ENCODE results near the gene HNRNPLL. TPM values are rescaled to one million over a fixed set of nuclear protein-coding genes. Genes with fewer than 3 reads are reported as not detected.

The HNRNPLL gene
- total RNA-seq, 1 donor from 2014 or later = 29.6 TPM

DNA sequence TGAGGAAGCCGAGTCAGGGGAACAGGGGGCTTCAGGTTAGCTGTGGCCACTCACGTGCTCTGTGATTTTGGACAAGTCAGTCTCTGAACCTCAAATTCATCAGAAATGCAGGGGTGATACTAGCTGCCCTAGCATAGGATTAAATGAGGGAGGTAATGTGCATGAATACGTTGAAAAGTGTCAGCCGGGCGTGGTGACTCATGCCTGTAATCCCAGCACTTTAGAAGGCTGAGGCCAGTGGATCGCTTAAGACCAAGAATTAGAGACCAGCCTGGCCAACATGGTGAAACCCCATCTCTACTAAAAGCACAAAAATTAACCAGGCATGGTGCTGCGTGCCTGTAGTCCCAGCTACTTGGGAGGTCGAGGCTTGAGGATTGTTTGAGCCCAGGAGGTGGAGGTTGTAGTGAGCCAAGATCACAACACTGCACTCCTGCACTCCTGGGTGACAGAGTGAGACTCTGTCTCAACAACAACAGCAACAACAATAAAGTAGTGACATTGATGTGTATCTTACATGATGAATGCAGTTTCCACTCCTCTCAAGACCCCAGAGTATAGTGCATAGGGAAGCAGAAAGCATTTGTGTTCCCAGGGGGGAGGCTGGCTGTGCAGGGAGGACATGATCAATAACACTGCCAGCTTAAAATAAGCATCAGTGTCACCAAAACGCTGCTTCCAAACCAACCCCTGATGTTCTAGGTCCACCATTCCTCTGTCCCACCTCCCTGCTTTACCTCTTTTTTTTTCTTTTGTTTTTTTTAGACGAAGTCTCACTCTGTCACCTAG lies 68.8 kb downstream of the HNRNPLL start:
- DNase-seq (ENCODE audit: low read depth) = no peak
- H3K4me3 ChIP-seq (ENCODE audit: low read depth, low read length) = no peak overlapping the region
- TF ChIP-seq, protein P1, sequence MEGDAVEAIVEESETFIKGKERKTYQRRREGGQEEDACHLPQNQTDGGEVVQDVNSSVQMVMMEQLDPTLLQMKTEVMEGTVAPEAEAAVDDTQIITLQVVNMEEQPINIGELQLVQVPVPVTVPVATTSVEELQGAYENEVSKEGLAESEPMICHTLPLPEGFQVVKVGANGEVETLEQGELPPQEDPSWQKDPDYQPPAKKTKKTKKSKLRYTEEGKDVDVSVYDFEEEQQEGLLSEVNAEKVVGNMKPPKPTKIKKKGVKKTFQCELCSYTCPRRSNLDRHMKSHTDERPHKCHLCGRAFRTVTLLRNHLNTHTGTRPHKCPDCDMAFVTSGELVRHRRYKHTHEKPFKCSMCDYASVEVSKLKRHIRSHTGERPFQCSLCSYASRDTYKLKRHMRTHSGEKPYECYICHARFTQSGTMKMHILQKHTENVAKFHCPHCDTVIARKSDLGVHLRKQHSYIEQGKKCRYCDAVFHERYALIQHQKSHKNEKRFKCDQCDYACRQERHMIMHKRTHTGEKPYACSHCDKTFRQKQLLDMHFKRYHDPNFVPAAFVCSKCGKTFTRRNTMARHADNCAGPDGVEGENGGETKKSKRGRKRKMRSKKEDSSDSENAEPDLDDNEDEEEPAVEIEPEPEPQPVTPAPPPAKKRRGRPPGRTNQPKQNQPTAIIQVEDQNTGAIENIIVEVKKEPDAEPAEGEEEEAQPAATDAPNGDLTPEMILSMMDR (conservative IDR thresholded peaks at IDR 0.05; ENCODE audit: low read depth, low read length) = no peak

DNA sequence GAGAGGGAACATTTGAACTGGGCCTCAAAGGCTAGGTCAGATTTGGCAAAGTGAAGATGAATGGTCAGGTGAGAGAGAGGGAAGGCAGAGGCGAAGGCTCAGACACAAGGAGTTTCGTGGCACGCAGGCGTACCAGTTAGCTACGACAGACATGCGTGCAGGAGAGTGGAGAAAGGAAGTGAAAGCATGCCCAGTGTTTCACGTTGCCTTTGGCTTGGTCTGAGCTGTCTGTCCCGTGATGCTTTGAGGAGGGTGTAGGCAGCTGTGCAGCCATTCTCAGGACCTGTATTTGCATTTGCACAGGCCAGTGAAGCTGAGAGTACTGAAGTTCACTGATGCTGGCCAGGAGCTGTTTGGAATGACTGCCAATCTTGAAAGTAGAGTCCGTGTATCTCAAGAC lies 69.5 kb downstream of the HNRNPLL start:
- H3K4me3 ChIP-seq (ENCODE audit: low read depth, low read length) = no peak overlapping the region
- TF ChIP-seq, protein P1 (conservative IDR thresholded peaks at IDR 0.05; ENCODE audit: low read depth, low read length) = no peak
- DNase-seq (ENCODE audit: low read depth) = no peak

DNA sequence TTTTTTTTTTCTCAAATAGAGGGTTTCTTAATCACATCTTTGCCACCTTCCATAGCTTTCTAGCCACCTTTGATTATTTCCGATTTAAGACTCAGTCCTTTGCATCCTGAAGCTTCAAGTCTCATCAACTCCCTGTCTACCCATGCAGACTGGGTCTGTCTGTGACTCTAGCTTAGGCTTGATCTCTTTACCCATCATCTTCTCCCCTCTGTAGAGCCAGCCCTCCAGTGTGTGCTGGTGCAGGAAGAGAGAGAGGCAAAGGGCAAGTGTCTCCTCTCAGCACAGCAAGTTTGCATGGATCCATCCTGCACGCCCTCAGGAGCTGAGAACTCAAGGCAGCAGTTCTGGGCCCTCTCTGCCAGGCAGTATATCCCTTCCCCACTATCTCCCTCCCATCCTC lies 70.4 kb downstream of the HNRNPLL start:
- no peak for DNase-seq (ENCODE audit: low read depth)
- H3K4me3 ChIP-seq (ENCODE audit: low read depth, low read length) = no peak overlapping the region
- TF ChIP-seq, protein P1 (conservative IDR thresholded peaks at IDR 0.05; ENCODE audit: low read depth, low read length) = no peak

DNA sequence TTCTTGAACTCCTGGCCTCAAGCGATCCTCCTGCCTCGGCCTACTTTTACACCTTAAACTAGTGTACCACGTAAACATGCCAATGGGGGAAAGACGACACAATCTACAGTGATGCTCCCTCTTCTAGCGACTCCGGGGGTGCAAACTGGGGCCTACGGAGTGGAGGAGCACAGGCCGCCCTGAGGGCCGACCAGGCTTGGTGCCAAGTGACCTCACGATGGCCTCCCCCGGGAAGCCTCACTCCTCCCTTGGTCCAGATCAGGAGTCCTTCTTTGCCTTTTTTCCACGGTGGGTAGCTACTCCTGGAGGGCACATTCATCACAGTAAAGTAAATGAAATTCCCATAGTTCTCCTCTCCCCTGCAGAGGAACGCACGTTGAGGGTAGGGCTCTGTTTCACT lies 73.5 kb downstream of the HNRNPLL start:
- H3K4me3 ChIP-seq (ENCODE audit: low read depth, low read length) = no peak overlapping the region
- DNase-seq (ENCODE audit: low read depth) = no peak
- TF ChIP-seq, protein P1 (conservative IDR thresholded peaks at IDR 0.05; ENCODE audit: low read depth, low read length) = no peak

DNA sequence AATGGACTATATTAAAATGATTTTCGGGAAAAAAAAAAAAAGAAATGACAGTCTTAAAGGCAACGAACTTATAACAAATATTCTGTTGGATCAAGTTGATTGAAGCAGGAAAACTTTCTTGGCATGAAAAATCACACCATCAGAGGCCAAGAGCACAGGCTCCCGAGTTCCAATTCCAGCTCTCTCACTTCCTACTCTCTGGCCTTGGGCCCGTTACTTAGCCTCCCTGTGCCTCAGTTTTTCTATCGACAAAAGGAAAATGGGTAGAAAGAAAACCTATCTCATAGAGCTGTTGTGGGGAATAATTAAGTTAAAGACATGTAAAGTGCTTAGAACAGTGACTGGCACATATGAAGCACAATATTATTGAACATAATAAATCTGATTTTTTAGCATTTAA lies 74.2 kb downstream of the HNRNPLL start:
- H3K4me3 ChIP-seq (ENCODE audit: low read depth, low read length) = no peak overlapping the region
- no peak for DNase-seq (ENCODE audit: low read depth)
- TF ChIP-seq, protein P1 (conservative IDR thresholded peaks at IDR 0.05; ENCODE audit: low read depth, low read length) = no peak

DNA sequence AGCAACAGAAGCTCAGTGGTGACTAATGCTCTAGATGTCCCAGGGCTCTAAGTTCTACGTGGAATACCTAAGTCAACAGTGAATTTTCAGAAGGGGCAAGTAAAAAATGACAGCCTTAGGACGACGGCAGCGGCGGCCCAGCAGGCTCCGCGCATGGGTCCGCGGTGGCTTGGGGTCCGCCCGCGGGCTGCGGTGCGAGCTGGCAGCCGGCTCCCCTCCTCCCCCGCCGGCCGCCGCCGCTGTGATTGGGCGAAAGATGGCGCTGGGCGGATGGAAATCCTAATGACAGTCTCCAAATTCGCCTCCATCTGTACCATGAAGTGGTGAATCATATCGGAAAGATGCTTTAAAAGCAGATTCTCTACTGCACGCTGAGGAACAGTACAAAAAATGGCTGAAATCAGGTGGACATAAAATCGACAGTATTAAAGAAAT lies 74.7 kb downstream of the HNRNPLL start:
- peak overlapping the region; percentile 51 for H3K4me3 ChIP-seq (ENCODE audit: low read depth, low read length)
- DNase-seq (ENCODE audit: low read depth) = no peak
- TF ChIP-seq, protein P1 (conservative IDR thresholded peaks at IDR 0.05; ENCODE audit: low read depth, low read length) = peak; percentile 5

All from epithelial cell of proximal tubule (primary cell).